OCI-LY1 (cell line): ENCODE data around the gene HS3ST4.

Experiments used
- H2AFZ ChIP-seq: fragments of 200-600 bp; sonication (generic), shearing (Covaris generic); 2 replicates; pipeline ENCODE4 v1.6.0; 2014; ENCODE audit warnings: antibody characterized with exemption, mild to moderate bottlenecking, low read length
- H3F3A ChIP-seq: fragments of 200-600 bp; sonication (generic), shearing (Covaris generic); 2 replicates; pipeline ENCODE4 v1.6.0; 2014; ENCODE audit warnings: mild to moderate bottlenecking, antibody characterized with exemption, low read length, moderate library complexity; ENCODE audit not compliant: insufficient read depth
- H3K27ac ChIP-seq: fragments of 200-600 bp; sonication (generic); 2 replicates; pipeline ENCODE4 v1.5.1; 2014; ENCODE audit warnings: low read length, mixed run types, mild to moderate bottlenecking, low read depth; ENCODE audit not compliant: poor library complexity, severe bottlenecking
- H3K27me3 ChIP-seq: fragments of 200-600 bp; sonication (generic); 2 replicates; pipeline ENCODE4 v1.6.0; 2014; ENCODE audit warnings: antibody characterized with exemption, mild to moderate bottlenecking, low read length, moderate library complexity; ENCODE audit not compliant: insufficient read depth
- H3K36me3 ChIP-seq: fragments of 200-600 bp; sonication (generic); 2 replicates; pipeline ENCODE4 v1.6.1; 2014; ENCODE audit warnings: mild to moderate bottlenecking, antibody characterized with exemption, low read length, moderate library complexity, mixed read lengths; ENCODE audit not compliant: insufficient read depth
- H3K4me1 ChIP-seq: fragments of 200-600 bp; sonication (generic); 2 replicates; pipeline ENCODE4 v1.5.1; 2014; ENCODE audit warnings: mild to moderate bottlenecking, low read length, moderate library complexity; ENCODE audit not compliant: insufficient read depth, severe bottlenecking
- H3K4me2 ChIP-seq: fragments of 200-600 bp; sonication (generic), shearing (Covaris generic); 2 replicates; pipeline ENCODE4 v1.6.1; 2014; ENCODE audit warnings: low read length
- H3K4me3 ChIP-seq: fragments of 200-600 bp; sonication (generic); 2 replicates; pipeline ENCODE4 v1.5.1; 2014; ENCODE audit warnings: low read length, low read depth, mild to moderate bottlenecking, mixed read lengths; ENCODE audit not compliant: poor library complexity, severe bottlenecking
- H3K79me2 ChIP-seq: fragments of 200-600 bp; shearing (Covaris generic); 2 replicates; pipeline ENCODE4 v1.6.1; 2016; ENCODE audit warnings: mixed run types, low read length, mixed read lengths; ENCODE audit not compliant: insufficient read depth
- H3K9ac ChIP-seq: fragments of 200-600 bp; sonication (generic), shearing (Covaris generic); 2 replicates; pipeline ENCODE4 v1.6.1; 2014; ENCODE audit warnings: mild to moderate bottlenecking, low read length, mixed read lengths
- H3K9me2 ChIP-seq: fragments of 200-600 bp; sonication (generic), shearing (Covaris generic); 2 replicates; pipeline ENCODE4 v1.6.1; 2014; ENCODE audit warnings: low read depth, mild to moderate bottlenecking, low read length, mixed read lengths
- H3K9me3 ChIP-seq: fragments of 200-600 bp; shearing (Covaris generic); 2 replicates; pipeline ENCODE4 v1.6.1; 2014; ENCODE audit warnings: low read length, mixed read lengths
- H4K20me1 ChIP-seq: fragments of 200-600 bp; sonication (generic), shearing (Covaris generic); 2 replicates; pipeline ENCODE4 v1.6.0; 2016; ENCODE audit warnings: mild to moderate bottlenecking, low read length; ENCODE audit not compliant: insufficient read depth
- CTCF ChIP-seq: fragments of 200-600 bp; sonication (generic), shearing (Covaris generic); IDR thresholded peaks from 2 replicates; pipeline ENCODE4 v1.5.1; 2017; ENCODE audit warnings: mild to moderate bottlenecking, antibody characterized with exemption, low read length, moderate library complexity, mixed read lengths
- EZH2 ChIP-seq: fragments of 200-600 bp; sonication (generic), shearing (Covaris generic); IDR thresholded peaks from 2 replicates; pipeline ENCODE4 v1.8.0; 2017; ENCODE audit warnings: borderline replicate concordance, mixed run types, mild to moderate bottlenecking, antibody characterized with exemption, low read length, moderate library complexity, mixed read lengths

The HS3ST4 gene

GRCh38 chr16:25959221-25959620 is 267.5 kb downstream of the HS3ST4 start:
- no peak overlapping the region for H2AFZ ChIP-seq
- no peak for TF ChIP-seq EZH2
- TF ChIP-seq CTCF, result no peak
- no peak overlapping the region for H3K9ac ChIP-seq
- H3K27me3 ChIP-seq, result no peaks in the 10 kb centered on the region
- H3K36me3 ChIP-seq, result no peaks in the 10 kb centered on the region
- no peaks in the 10 kb centered on the region for H3K4me1 ChIP-seq
- H4K20me1 ChIP-seq, result no peaks in the 10 kb centered on the region
- no peaks in the 10 kb centered on the region for H3K9me3 ChIP-seq
- H3K79me2 ChIP-seq, result no peaks in the 10 kb centered on the region
- no peaks in the 10 kb centered on the region for H3K9me2 ChIP-seq
- no peaks in the 10 kb centered on the region for H3F3A ChIP-seq
- no peak overlapping the region for H3K27ac ChIP-seq
- no peak overlapping the region for H3K4me3 ChIP-seq
- no peak overlapping the region for H3K4me2 ChIP-seq

- H3K4me2 ChIP-seq, result no peak overlapping the region
- no peak overlapping the region for H3K27ac ChIP-seq
- no peak overlapping the region for H2AFZ ChIP-seq
- H3K4me1 ChIP-seq, result no peaks in the 10 kb centered on the region
- no peaks in the 10 kb centered on the region for H3K27me3 ChIP-seq
- no peaks in the 10 kb centered on the region for H3K79me2 ChIP-seq
- H3K9me2 ChIP-seq, result no peaks in the 10 kb centered on the region
- no peak for TF ChIP-seq EZH2
- TF ChIP-seq CTCF, result no peak
- H3K36me3 ChIP-seq, result no peaks in the 10 kb centered on the region
- H4K20me1 ChIP-seq, result no peaks in the 10 kb centered on the region
- no peaks in the 10 kb centered on the region for H3K9me3 ChIP-seq
- H3F3A ChIP-seq, result no peaks in the 10 kb centered on the region
- H3K4me3 ChIP-seq, result no peak overlapping the region
- H3K9ac ChIP-seq, result no peak overlapping the region
Measured at GRCh38 chr16:25966172-25967097, 274.7 kb downstream of the HS3ST4 start.

GRCh38 chr16:25977121-25977520 is 285.4 kb downstream of the HS3ST4 start:
- Histone ChIP-seq H2AFZ (no peak overlapping the region), H3K79me2 (no peaks in the 10 kb centered on the region), H3K27ac (no peak overlapping the region), H3K9me2 (no peaks in the 10 kb centered on the region), H3K4me2 (no peak overlapping the region), H3K4me3 (no peak overlapping the region), H3F3A (no peaks in the 10 kb centered on the region), H3K9me3 (no peaks in the 10 kb centered on the region), H3K4me1 (no peaks in the 10 kb centered on the region), H3K36me3 (no peaks in the 10 kb centered on the region), H3K27me3 (no peaks in the 10 kb centered on the region), H4K20me1 (no peaks in the 10 kb centered on the region), H3K9ac (no peak overlapping the region)
- no peak for TF ChIP-seq EZH2
- no peak for TF ChIP-seq CTCF
